SKM-1 treated with dmso at 0.1 percent for 144 hours (cell line): Measurements from ENCODE around the gene SHROOM3.
"Not testable (repeated sequence)": the region's sequence is repeated elsewhere in the genome, so short reads cannot be mapped to it uniquely, and the experiment has no call there.

Experiments used
- DNase-seq: peaks from one replicate; lab custom pipeline; 2025; ENCODE audit not compliant: unreplicated experiment; lab: John Stamatoyannopoulos, UW

Gene SHROOM3

DNA sequence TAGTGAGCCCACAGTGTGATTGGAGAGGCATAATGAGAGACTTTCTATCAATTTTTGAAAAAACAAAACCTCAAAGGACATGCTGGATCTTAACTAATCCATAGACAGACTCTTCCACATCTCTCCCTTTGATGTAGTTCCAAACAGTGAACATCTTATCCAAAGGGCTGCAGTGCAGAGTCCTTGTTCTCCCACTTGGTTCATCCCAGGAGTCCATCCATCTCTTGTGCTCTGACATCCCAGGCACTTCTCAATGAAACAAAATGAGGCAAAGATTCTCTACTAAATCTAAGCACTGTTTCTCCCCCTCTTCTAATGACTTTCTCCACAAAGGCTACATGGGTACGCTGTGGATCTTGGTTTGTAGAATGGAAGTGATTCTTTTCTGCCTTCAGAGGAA lies 8.3 kb downstream of the SHROOM3 start:
- no peak for DNase-seq

DNA sequence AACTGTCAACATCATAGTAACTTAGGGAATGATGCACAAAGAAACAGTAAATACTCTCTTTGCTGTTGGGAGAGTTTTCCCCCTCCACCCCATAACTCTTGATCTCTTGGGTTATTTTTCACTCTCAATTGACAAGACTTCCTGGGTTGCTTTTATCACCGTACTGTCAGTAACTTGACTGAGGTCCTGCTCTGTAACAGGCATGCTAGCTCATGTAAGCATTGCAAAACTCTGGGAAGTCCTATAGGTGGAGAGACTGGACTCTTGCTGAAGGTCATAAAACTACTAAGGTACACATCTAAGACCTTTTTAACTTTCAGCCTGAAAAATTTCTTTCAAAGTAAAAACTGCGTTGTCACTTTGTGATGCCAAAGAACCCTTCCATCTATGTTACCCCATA lies 10.9 kb downstream of the SHROOM3 start:
- no peak for DNase-seq

DNA sequence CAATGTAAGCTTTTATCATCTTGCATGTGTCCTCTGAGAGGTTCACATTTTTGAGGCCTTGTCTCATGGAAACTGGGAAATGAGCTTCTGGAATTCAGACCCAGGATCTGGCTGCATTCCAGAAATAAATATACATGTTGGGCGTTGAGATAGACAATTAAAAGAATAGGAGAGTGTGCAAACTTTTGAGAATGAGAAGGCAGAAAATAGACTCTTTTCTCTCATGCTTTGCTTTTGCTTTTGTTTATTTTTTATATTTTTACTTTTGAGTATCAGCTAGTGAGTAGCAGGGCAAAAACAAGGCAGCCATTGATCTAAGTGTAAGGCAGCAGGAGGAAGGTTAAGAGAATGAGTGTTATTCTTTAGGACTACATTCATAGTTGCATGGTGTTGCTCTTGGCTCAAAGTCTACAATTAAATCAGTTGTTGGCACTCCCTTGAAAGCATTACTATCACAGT lies 12.4 kb downstream of the SHROOM3 start:
- DNase-seq = no peak

DNA sequence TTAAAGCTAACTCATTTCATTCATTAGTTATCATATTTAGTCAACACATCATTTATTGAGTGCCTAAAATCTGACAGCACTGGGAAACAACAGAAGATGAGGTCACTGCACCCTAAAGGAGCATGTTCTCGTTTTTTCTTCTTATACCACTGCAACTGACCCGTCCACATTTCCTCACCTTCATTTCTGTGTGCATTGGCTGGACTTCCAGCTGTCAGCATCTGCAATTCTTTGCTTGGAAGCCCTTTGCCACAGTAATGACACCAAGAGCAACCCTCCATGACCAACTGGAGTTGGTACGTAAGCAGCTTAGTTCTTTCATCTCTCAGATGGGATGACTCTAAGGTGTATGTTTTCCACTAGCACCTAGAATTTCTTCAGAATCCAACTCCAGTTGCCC lies 13.2 kb downstream of the SHROOM3 start:
- no peak for DNase-seq

DNA sequence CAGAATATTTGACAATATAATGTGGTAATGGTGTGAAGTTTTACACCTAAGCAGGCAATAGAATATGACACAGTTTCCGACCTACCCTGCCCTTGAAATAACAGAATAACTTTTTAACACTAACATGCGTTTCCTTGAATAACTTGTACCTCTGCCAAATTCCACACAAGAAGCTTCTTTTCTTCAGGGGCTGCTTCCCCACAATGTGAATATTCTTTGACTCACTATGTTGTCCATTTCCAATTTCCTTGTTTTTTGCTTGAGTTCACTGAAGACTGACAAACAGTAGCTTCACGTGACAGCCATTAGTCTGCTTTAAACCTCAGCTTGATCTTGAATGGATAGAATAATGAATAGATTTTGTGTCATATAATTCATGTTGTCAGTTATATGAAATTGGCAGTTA lies 14.3 kb downstream of the SHROOM3 start:
- DNase-seq = no peak

DNA sequence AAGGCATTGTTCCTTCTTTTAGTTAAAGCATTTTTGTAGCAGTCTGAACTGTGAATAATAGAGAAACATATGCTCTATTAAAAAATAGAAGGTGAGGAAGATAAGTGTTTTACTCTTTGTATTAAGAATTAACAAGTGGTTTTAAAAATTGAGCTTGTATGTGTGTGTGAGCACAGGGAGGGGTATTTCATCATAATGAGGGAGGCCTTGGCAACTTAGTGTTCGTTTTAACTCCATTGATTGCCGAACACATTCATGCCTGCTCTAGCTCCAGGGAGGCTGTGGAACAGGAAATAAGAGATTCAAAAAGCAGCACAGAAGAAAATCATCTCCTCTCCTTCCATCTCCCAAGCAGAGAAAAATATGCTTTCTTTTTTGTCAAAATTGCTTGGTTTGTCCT lies 14.8 kb downstream of the SHROOM3 start:
- no peak for DNase-seq

DNA sequence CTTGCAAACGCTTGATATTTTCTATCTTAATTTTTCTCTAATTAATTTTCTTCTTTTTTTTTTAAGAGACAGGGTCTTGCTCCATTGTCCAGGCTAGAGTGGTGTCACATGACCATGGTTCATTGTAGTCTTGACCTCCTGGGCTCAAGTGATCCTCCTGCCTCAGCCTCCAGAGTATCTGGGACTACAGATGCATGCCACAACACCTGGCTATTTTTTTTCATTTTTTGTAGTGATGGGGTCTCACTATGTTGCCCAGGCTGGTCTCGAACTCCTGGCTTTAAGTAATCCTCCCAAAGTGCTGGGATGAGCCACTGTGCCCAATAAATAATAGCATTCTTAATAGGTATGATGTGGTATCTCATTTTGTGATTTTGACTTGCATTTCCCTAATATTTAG lies 18.2 kb downstream of the SHROOM3 start:
- DNase-seq = no peak

DNA sequence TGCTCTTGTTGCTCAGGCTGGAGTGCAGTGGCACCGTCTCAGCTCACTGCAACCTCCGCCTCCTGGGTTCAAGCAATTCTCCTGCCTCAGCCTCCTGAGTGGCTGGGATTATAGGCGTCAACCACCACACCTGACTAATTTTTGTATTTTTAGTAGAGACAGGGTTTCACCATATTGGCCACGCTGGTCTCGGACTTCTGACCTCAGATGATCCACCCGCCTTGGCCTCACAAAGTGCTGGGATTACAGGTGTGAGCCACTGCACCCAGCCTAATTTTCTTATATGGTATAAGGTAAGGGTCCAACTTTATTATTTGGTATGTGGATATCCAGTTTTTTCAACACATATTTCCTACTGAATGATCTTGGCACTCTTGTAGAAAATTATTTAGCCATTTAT lies 19.0 kb downstream of the SHROOM3 start:
- DNase-seq = not testable (repeated sequence)

DNA sequence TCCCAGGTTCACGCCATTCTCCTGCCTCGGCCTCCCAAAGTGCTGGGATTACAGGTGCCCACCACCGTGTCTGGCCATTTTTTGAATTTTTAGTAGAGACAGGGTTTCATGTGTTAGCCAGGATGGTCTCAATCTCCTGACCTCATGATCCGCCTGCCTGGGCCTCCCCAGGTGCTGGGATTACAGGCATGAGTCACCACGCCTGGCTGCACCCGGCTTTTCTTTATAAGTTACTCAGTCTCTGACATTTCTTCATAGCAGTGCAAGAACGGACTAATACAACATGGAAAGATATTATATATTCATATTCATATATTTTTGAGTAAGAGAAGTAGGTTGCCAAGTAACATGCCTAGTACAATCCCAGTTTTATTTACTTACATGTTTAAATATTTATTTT lies 22.9 kb downstream of the SHROOM3 start:
- DNase-seq = no peak

DNA sequence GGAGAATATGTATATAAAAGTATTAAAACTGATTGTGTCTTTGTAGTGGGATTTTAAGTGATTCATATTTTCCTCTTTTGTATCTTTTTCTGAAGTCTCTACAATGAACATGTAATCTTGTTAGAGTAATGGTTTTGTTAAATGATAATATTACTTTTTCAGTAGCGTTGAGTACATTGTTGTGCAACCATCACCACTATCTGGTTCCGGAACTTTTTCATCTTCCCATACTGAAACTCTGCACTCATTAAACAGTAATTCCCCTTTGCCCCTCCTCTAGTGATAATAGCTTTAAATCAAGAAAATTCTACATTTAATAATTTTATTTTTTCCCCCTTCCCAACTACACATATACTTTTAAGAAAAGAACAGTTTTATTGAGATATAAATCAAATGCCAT lies 23.3 kb downstream of the SHROOM3 start:
- DNase-seq = no peak

DNA sequence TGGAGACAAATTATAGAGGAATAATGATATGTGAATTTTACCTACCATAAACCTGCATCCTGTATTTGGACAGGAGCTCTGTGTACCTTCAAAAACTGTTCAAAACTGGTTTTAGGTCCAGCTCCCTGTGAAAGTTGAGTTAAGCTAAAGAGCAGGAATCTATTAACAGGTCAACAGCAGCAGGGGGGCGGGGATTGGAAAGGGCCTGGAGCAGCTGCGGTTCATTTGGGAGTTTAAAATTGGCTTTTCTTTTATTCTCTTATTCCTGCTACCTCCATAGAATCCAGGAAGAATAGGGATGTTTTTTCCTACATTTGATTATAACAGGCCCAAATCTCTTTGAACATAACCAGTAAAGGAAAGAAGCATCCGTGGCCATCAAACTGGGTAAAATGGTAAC lies 23.8 kb downstream of the SHROOM3 start:
- no peak for DNase-seq

DNA sequence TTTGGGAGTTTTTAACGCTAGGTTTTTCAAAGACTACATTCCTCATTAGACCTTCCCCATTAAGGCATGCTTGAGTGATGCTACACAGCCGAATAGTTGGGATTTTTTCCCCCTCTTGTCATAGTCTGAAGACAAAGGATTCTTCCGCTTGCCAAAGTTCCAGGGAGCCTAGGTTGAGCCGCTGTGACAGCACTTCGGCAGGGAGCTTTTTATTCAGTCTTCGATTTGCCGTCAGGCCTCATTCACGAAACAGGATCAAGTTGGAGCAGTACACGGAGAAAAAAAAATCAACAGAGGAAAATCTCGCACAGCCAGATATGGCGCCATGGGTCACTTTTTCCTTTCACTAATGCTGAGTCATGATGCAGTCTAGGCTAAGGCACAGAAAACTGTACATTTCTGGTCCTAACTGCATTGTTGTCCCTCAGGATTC lies 24.3 kb downstream of the SHROOM3 start:
- no peak for DNase-seq

DNA sequence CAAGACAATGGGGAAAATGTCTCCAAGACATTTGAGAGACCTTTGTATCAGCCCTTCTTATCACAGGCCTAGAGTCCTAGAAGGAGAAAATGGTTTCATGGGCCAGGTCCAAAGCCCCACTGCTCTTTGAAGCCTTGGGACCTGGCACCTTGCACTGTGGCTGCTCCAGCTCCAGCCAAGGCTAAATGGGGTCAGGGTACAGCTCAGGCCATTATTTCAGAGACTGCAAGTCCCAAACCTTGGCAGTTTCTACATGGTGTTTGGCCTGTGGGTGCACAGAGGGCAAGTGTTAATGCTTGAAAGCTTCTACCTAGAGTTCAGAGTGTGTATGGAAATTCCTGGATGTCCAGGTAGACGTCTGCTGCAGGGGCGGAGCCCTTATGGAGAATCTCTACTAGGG lies 28.5 kb downstream of the SHROOM3 start:
- DNase-seq = no peak

DNA sequence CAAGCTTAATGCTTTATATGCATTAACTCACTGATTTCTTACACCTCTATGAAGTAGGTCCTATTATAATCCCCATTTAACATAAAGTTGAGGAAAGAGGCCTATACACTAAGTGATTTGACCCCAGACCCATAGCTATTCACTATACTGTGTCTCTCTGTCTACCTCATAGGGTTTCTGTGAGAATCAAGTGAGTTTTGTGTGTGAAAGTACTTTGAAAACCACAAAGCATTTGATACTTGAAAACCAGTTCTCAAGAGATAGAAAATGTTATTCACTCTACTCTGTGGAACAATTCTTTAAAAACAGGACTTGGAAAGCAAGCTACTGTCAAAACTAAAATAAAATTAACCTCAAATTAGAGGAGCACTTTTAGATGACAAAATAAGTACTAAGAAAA lies 35.0 kb downstream of the SHROOM3 start:
- no peak for DNase-seq

DNA sequence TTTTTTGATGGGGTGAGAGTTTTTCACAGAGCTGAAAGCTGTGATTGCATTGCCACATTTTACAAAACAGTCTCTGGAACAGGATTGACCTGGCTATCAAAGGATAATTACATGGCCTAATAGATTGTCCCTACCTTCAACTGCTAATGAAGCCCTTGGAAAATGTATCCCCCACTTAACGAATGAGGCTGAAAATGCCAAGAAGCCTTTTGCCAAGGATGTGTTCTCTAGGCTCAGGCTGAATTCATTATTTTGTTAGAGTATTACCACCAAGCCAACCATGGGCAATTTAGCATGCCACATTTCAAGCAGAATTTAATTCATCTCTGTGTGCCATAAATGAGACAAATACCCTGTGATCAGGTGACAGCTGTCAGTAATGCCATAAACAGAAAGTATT lies 35.5 kb downstream of the SHROOM3 start:
- no peak for DNase-seq

DNA sequence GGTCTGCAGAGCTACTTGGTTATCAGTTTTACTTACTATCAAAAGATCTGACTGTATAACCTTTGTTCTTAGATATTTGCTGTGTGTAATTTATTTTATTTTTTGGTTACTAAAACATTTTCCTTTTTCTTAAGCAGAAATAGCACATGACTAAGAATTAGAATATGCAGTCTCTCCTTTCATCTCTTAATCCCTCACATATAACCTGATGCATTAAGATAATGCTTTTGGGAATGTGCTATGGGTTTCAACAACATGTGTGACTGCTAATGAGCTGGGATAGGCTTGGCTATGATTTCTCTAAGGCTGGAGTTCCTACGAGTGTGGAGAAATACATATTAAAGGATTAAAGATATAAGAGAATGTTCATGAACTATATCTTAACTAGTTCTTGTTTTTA lies 41.5 kb downstream of the SHROOM3 start:
- no peak for DNase-seq

DNA sequence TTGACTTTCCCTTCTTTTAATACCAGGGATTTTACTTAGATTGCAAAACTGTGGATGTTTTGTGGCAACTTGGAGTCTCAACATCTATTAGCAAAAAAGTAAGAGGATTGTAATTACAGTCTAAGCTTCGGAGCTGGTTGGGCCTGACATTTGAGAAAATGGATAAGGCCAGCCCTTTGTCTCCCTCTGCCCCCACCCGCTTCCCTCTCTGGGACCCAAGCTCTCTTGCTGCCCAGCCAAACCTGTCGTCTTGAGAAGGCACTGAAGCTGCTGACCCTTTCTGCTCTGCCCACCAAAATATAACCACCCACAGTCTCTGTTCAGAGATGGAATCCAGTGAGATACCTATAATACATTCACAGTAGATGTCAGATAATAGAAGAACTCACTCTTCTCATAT lies 49.6 kb downstream of the SHROOM3 start:
- no peak for DNase-seq

DNA sequence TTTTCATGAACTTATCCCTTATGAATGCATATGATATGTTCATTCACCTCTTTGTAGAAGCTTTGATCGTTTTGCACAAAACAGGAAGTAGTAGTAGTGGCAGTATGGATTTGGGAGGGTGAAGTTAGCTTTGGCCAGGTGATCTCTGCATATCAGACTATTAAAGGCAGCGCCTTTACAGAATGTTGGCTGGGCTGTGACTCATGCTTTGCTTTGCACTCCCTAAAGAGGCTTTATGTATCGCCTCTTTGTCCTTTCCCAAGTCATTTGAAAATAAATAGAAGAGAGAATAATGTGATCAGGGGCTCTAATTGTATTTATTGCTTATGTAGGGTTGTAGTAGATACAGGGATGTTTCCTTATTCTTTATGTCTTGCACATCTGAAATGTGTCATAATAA lies 50.4 kb downstream of the SHROOM3 start:
- DNase-seq = no peak

DNA sequence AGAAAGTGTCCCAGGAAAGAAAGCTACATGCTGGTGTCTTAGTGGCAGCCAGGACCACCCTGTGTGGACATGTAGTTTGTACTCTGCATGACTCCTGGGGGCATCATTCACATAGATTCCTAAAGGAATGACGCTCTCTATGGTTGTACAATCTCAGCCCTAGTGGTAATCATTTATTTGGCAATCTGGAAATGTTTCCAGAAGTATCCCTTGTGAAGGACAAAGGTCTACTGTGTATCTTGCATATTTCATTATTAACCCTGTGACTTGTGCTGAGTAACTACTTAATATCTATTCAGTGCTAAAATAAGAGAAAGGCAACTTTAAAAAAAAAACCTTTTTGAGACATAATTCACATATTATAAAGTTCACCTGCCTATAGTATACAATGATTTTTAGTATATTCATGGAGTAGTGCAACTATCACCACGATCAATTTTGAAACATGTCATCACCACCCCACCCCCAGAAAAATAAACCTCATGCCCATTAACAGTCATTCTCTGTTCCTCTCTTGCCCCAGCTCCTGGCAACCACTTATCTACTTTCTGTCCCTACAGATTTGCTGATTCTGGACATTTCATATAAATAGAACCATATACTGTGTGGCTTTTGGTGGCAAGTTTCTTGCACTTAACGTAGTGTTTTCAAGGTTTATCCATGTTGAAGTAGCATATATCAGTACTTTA lies 51.7 kb downstream of the SHROOM3 start:
- no peak for DNase-seq

DNA sequence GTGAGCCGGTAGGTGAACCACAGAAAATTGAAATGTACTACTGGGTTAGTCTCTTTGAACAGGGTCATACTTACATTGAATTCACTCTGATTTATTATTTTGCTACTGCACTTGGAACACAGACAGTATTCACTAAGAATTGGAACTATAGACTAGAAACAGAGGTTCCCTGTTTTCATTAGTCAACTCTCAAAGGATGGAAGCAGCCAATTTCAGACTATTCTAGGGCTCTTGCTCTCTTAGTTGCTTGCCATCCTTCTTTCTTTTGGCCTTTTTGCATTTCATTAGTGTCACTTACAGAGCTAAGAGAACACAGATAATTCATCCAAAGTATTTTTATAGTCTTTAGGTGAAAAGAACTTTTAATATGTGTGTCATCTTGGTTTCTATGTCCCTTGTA lies 52.6 kb downstream of the SHROOM3 start:
- DNase-seq = no peak

DNA sequence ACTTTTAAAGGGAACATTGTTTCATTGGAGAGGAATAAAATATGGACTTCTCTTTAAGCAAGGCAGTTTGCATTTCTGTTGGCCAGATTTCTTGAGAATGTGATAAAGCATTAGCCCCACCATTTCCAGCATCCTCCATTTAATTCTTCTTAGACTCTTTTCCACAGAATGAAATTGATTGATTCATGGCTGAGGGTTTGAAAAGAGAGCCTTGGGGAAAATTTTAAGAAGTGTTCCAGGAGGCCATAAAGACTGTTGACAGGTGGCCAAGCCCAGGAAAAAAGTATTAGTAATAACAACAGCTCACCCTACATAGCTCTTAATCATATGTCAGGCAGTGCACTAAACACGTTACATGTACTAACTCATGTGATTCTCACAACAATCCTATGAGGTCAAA lies 53.4 kb downstream of the SHROOM3 start:
- no peak for DNase-seq

DNA sequence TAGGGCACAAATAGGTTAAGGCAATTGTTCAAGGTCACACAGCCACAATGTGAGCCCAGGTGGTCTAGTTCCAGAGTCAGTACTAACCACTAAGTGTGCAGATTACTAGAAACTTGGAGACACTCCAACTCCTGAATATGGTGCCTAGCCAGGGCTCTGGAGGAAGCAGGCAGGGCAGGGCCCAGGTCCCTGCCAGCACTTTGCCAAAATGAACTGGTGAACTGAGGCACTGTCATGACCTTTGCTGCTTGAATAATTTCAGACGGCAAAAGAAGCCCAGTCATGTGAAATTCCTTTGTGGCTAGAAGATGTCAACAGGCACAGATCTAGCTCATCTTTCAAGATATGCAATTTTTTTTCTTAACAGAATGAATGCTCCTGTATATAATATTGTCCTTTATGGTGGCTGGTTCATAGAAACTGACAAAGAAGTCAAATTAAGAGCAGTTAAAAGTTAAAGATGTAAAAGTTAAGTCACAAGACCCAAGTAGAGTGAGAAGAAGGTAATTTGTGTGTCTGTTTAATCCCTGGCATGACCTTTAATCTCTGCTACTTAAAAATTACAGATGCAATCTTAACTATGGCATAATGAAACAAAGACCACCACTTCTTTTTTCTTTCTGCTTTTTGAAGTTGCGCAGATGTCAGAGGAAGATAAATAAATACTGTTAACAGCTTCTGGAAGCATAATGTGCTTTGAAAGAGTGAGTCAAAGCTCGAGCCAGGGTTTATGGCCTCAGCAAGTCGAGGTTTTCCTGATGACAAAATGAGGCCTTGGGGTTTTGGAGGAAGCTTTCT lies 54.1 kb downstream of the SHROOM3 start:
- no peak for DNase-seq
